Measurements from ENCODE around the gene PEF1. TPM values are rescaled to one million over a fixed set of nuclear protein-coding genes. Genes with fewer than 3 reads are reported as not detected.

The PEF1 gene
- total RNA-seq, 1 donor from 2014 or later: 70.9 TPM

DNA sequence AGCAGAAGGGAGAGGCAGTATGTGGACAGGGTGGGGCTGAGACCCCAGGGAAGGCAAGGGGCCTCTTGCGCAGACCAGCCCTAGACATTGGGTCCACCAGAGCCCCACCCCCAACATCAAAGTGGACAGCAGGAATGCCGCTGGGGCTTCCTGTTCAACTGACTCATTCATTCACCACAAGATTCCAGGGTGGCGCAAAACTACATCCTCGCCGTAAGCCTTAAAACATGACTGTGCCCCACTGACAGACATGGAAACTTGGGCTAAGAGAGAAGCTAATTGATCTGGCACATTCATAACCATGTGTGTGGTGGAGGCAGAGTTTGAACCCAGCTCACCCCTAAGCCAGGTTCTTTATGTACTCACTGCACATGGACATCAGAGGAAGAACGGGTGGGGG lies 45.2 kb upstream of the PEF1 start:
- no peak overlapping the region for H3K27ac Mint-ChIP-seq (ENCODE audit: unreplicated experiment)
- no peak for DNase-seq (ENCODE audit: low spot score)
- H3K9me3 Mint-ChIP-seq (ENCODE audit: unreplicated experiment): no peaks in the 10 kb centered on the region
- TF ChIP-seq, protein P1, sequence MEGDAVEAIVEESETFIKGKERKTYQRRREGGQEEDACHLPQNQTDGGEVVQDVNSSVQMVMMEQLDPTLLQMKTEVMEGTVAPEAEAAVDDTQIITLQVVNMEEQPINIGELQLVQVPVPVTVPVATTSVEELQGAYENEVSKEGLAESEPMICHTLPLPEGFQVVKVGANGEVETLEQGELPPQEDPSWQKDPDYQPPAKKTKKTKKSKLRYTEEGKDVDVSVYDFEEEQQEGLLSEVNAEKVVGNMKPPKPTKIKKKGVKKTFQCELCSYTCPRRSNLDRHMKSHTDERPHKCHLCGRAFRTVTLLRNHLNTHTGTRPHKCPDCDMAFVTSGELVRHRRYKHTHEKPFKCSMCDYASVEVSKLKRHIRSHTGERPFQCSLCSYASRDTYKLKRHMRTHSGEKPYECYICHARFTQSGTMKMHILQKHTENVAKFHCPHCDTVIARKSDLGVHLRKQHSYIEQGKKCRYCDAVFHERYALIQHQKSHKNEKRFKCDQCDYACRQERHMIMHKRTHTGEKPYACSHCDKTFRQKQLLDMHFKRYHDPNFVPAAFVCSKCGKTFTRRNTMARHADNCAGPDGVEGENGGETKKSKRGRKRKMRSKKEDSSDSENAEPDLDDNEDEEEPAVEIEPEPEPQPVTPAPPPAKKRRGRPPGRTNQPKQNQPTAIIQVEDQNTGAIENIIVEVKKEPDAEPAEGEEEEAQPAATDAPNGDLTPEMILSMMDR (IDR thresholded peaks at IDR 0.05; ENCODE audit: unreplicated experiment): no peak
- peaks cover 15% of the 10 kb centered on the region for H3K27me3 Mint-ChIP-seq (ENCODE audit: unreplicated experiment)
- H3K36me3 Mint-ChIP-seq (ENCODE audit: low read depth, unreplicated experiment): no peaks in the 10 kb centered on the region
- H3K4me1 Mint-ChIP-seq (ENCODE audit: unreplicated experiment): no peaks in the 10 kb centered on the region
- no peak overlapping the region for H3K4me3 Mint-ChIP-seq (ENCODE audit: unreplicated experiment)

DNA sequence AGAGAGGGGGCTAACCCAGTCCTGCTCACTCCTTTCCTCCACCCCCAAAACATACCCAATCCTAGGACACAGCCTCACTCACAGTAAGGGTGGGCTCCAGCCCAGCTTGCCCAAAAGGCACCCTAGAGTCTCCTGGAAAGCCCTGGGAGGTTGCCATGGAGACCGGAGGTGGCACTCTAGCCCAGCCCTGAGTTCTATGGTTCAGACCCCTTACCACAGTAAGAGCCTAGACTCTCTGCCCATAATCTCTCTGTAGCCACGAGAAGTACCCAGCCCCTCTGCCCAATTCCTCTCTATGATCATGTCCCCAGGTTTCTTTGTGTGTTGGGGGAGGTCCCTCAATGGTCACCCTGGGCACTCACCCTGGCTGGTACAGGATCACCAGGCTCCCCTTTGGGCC lies 44.7 kb upstream of the PEF1 start:
- no peaks in the 10 kb centered on the region for H3K9me3 Mint-ChIP-seq (ENCODE audit: unreplicated experiment)
- H3K36me3 Mint-ChIP-seq (ENCODE audit: low read depth, unreplicated experiment): no peaks in the 10 kb centered on the region
- no peaks in the 10 kb centered on the region for H3K4me1 Mint-ChIP-seq (ENCODE audit: unreplicated experiment)
- H3K4me3 Mint-ChIP-seq (ENCODE audit: unreplicated experiment): no peak overlapping the region
- no peak for DNase-seq (ENCODE audit: low spot score)
- no peak overlapping the region for H3K27ac Mint-ChIP-seq (ENCODE audit: unreplicated experiment)
- peaks cover 14% of the 10 kb centered on the region for H3K27me3 Mint-ChIP-seq (ENCODE audit: unreplicated experiment)
- TF ChIP-seq, protein P1 (IDR thresholded peaks at IDR 0.05; ENCODE audit: unreplicated experiment): no peak

DNA sequence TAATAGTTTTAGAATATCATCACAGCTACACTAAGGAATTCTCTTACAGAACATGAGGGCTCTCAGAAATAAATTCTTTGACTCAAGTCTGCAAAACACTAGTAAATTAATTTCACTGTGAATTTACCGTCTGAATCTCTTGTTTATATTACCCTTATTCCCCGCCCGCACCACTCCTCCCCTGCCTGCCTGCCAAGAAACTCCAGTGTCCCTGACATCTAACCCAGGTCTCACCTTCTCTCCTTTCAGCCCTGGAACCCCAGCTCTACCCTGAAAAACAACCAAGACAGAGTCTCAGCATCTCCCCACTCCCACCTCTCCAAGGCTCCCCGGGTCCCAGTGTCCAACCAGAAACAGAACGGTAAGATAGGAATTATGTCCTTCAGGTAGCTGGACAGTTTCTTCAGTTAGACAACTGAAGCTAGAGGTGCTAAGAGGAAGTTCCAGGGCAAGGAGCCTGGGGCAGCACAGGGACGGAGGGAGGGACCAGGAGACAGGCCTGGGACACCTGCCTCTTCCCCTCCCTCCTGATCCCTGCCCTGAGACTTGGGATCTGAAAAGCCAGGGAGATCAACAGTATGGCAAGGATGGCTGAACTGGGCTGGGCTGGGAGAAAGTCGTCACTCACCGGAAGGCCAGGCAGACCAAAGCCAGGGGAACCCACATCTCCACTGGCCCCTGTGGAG lies 43.7 kb upstream of the PEF1 start:
- Mint-ChIP-seq H3K27me3 (ENCODE audit: unreplicated experiment) (peaks cover 8% of the 10 kb centered on the region), H3K36me3 (ENCODE audit: low read depth, unreplicated experiment) (no peaks in the 10 kb centered on the region), H3K9me3 (ENCODE audit: unreplicated experiment) (no peaks in the 10 kb centered on the region), H3K4me3 (ENCODE audit: unreplicated experiment) (no peak overlapping the region), H3K4me1 (ENCODE audit: unreplicated experiment) (no peaks in the 10 kb centered on the region), H3K27ac (ENCODE audit: unreplicated experiment) (no peak overlapping the region)
- TF ChIP-seq, protein P1 (IDR thresholded peaks at IDR 0.05; ENCODE audit: unreplicated experiment): no peak
- no peak for DNase-seq (ENCODE audit: low spot score)

DNA sequence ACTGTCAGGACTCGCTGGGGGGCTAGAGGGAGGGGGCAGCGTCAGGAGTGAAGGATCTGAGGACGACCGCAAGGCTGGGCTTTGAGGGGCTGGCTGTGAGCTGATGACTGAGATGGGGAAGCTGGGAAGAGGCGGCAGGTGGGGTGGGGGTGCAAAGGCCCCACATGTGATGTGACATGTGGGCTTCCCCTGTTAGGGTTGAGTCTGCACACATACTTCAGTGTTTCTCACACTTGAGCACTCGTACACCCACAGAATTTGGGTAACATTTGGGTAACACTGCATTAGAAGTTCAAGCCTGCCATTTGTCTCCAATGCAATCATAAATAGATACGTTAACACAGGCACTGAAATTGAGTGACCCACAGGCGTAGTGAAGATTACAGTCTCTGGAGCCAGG lies 42.9 kb upstream of the PEF1 start:
- DNase-seq (ENCODE audit: low spot score): no peak
- no peaks in the 10 kb centered on the region for H3K9me3 Mint-ChIP-seq (ENCODE audit: unreplicated experiment)
- H3K4me1 Mint-ChIP-seq (ENCODE audit: unreplicated experiment): no peaks in the 10 kb centered on the region
- no peak overlapping the region for H3K4me3 Mint-ChIP-seq (ENCODE audit: unreplicated experiment)
- H3K36me3 Mint-ChIP-seq (ENCODE audit: low read depth, unreplicated experiment): no peaks in the 10 kb centered on the region
- no peak overlapping the region for H3K27ac Mint-ChIP-seq (ENCODE audit: unreplicated experiment)
- TF ChIP-seq, protein P1 (IDR thresholded peaks at IDR 0.05; ENCODE audit: unreplicated experiment): no peak
- H3K27me3 Mint-ChIP-seq (ENCODE audit: unreplicated experiment): peaks cover 7% of the 10 kb centered on the region

DNA sequence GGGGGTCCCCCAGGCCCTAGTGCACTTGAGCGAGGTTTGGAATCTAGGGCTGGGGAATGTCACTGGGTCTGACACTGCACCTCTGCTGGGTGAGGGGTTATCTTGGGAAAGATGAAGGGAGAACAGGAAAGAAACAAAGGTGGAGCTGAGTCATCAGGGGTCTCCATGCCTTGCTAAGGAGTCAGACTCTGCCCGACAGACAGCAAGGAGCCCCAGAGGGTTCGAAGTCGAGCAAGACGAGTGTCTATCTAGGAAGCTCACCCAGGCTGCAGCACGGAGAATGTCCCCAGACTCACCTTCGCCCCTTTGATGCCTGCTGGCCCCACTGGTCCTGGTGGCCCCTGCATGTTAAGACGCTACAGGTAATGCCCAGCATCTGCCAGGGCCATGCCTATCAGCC lies 41.1 kb upstream of the PEF1 start:
- Mint-ChIP-seq H3K27me3 (ENCODE audit: unreplicated experiment) (peaks cover 7% of the 10 kb centered on the region), H3K27ac (ENCODE audit: unreplicated experiment) (no peak overlapping the region), H3K4me3 (ENCODE audit: unreplicated experiment) (no peak overlapping the region), H3K9me3 (ENCODE audit: unreplicated experiment) (no peaks in the 10 kb centered on the region), H3K36me3 (ENCODE audit: low read depth, unreplicated experiment) (no peaks in the 10 kb centered on the region), H3K4me1 (ENCODE audit: unreplicated experiment) (no peaks in the 10 kb centered on the region)
- no peak for DNase-seq (ENCODE audit: low spot score)
- TF ChIP-seq, protein P1 (IDR thresholded peaks at IDR 0.05; ENCODE audit: unreplicated experiment): no peak

Measured in endothelial cell (in vitro differentiated cells).